HG02588 (cell line): Measurements from ENCODE around the gene PLB1.

ENCODE experiments used
- ATAC-seq: cut with Tn5 transposase; IDR thresholded peaks from one replicate; pipeline ENCODE4 v1.9.1; 2021; ENCODE audit warnings: mild to moderate bottlenecking, moderate library complexity; ENCODE audit not compliant: unreplicated experiment

Gene PLB1

GRCh38 chr2:28608500-28609424 is 112.9 kb downstream of the PLB1 start:
- no peak for ATAC-seq

GRCh38 chr2:28610583-28611201 is 114.8 kb downstream of the PLB1 start:
- ATAC-seq: no peak

DNA sequence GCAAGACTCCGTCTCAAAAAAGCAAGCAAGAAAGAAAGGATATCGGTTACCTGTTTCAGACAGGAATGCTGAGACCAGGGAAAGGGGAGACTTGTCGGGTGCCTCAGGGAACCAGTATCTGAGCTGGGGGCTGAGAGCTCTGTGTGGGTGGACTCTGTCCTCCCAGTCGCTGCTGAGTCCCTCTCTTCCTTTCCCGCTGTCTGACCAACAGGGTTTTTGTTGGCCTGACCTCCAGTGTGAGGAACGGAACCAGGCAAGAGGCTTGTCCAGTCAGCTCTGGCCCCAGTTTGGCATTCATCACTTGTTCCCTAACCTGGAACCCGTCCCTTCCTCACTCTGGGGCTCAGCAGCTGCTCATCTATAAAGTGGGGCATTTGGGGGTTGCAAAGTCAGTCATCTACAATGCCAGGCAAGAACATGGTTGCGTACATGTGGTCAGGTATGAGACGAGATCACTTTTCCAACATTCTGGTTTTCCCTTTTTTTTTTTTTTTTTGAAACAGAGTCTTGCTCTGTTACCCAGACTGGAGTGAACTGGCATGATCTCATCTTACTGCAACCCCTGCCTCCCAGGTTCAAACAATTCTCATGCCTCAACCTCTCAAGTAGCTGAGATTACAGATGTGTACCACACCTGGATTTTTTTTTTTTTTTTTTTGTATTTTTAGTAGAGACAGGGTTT is 116.4 kb downstream of the PLB1 start:
- ATAC-seq: no peak

GRCh38 chr2:28613186-28613585 is 117.3 kb downstream of the PLB1 start:
- no peak for ATAC-seq

- no peak for ATAC-seq
These were observed 118.0 kb downstream of the PLB1 start for GRCh38 chr2:28613633-28614501.

DNA sequence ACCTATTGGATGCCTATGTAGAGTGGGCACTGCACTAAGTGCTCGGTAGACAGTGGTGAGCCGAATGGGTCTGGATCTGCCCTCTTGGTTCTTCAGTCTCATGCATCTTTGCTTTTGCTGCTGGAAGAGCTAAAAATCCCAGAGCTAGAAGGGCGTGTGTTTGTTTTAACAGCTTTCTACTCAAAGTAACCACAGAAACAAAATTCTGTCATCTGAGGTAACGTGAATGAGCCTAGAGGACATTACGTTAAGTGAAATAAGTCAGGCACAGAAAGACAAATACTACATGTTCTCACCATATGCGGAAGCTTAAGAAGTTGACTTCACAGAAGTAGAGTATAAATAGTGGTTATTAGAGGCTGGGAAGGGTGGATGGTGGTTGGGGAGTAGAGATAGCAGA is 119.8 kb downstream of the PLB1 start:
- ATAC-seq: no peak

GRCh38 chr2:28616396-28616999 is 120.6 kb downstream of the PLB1 start:
- ATAC-seq: no peak

DNA sequence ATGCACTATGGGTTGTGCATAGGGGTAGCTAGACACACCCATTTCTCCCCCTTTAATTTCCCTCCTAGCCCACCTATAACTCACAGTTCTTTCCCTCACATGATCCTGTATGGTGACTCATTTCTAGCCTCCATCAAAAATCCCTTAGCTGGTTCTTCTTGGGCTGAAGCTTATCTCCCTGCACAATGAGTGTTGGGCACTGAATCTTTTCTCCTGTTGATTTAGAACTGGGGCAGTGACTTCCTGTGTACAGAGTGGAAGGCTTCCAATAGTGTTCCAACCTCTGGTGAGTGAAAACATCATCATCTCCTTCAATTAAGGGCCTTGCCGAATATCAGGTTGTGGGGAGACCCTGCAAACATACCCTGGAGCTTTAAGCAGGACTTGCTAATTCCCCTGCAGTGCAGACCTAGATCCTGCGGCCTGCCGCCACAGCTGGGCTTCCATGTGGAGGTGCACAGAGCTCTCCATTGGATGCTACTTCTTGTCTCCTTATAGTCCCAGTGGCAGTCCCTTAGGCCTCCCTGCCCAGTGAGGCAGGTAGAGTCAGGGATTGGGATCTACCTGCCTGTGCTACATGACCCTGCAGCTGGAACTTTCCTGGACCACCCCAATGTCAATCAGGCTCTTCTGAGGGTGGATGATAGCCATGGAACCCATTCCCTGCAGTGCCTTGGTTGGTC is 121.8 kb downstream of the PLB1 start:
- ATAC-seq: no peak

- no peak for ATAC-seq
These were observed 122.6 kb downstream of the PLB1 start for GRCh38 chr2:28618221-28619141.

GRCh38 chr2:28619213-28620196 is 123.6 kb downstream of the PLB1 start:
- no peak for ATAC-seq

DNA sequence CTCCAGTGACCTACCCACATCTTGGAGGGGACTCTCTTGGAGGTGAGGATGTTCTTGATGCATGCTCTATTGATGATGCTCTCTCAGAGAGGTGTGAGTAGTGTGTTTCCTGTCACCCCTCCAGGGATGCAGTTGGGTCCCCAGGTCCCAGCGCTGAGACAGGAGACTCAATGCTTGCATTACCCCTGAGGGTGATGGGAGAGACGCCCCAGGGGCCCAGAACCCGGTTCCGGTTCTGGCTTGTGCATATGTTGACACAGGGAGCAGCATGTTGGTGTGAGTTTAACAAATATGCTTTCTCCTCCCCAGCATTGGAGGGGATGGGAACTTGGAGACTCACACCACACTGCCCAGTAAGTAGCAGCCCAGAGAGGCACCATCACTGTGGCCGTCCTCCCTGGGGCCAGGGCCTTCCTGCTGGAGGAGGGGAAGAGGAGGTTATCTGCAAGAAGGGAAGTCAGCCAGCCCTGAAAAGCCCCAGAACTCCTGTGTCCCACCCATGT is 124.5 kb downstream of the PLB1 start:
- ATAC-seq: no peak

DNA sequence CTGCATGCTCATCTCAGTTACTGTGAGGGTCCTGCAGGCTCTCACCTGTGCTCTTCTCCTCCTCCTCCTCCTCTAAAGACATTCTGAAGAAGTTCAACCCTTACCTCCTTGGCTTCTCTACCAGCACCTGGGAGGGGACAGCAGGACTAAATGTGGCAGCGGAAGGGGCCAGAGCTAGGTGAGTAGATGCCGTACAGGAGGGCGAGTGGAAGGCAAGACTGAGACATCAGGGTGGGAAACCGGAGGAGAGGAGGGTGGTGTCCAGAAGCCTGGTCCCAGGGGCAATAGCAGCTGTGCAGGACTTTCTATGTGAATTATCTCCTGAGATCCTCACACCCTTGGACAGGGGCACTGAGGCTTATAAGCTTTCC is 124.9 kb downstream of the PLB1 start:
- ATAC-seq: no peak

DNA sequence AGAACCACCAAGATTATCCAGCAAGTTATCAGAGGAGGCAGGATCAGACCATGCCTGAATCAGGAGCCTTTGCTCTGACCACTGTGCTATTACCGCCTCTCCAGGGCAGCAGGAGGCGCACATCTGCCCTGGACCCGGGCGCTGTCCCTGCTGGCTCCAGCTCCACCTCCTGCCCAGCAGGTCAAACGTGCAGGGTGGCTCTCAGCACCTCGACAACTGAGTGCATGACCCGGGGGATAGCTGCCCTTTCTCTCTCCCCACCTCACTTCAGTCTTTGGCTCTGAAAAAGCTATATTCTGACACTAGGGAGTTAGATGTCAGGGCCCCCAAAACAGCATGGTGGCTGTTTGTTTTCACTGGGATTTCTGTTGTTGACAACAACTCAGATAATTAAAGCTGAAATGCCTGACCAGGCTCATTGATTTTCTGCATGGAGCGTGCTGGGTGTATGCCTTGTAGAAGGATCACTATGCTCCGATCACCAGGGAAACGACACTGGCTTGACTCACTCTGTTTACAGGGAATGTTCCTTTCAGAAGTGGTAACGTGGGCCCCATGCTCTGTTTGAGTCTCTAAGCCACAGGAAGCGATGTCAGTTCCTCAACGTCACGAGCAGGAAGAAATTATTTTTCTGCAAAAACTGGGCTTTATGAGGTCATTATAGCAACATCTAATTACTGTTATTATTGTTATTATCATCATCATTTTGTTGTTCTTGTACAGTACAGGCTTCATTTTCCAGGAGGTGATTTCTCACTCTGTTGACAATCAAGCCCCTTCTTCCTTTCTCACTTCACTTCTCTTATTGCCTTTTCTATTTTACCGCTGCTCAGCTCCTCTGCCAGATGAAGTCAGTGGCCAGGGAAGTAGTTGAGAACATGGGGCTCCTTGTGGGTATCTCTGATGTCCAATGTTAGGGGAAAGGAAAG is 125.6 kb downstream of the PLB1 start:
- ATAC-seq: no peak

- no peak for ATAC-seq
These were observed 126.2 kb downstream of the PLB1 start for GRCh38 chr2:28622101-28622499.

- ATAC-seq: no peak
These were observed 127.9 kb downstream of the PLB1 start for GRCh38 chr2:28623582-28624405.

GRCh38 chr2:28624436-28624792 is 128.6 kb downstream of the PLB1 start:
- ATAC-seq: no peak
